Measurements from ENCODE around the gene PDHA1. TPM values are rescaled to one million over a fixed set of nuclear protein-coding genes. Genes with fewer than 3 reads are reported as not detected.
A peak's percentile ranks its signal among the peaks of the same experiment; 100 is the strongest.

Gene PDHA1
- total and polyA plus RNA-seq, 9 of the 15 experiments (the other 6 are each of a cell fraction or from before 2014, with no cell fraction given), result 352 to 882 (median 446) TPM

DNA sequence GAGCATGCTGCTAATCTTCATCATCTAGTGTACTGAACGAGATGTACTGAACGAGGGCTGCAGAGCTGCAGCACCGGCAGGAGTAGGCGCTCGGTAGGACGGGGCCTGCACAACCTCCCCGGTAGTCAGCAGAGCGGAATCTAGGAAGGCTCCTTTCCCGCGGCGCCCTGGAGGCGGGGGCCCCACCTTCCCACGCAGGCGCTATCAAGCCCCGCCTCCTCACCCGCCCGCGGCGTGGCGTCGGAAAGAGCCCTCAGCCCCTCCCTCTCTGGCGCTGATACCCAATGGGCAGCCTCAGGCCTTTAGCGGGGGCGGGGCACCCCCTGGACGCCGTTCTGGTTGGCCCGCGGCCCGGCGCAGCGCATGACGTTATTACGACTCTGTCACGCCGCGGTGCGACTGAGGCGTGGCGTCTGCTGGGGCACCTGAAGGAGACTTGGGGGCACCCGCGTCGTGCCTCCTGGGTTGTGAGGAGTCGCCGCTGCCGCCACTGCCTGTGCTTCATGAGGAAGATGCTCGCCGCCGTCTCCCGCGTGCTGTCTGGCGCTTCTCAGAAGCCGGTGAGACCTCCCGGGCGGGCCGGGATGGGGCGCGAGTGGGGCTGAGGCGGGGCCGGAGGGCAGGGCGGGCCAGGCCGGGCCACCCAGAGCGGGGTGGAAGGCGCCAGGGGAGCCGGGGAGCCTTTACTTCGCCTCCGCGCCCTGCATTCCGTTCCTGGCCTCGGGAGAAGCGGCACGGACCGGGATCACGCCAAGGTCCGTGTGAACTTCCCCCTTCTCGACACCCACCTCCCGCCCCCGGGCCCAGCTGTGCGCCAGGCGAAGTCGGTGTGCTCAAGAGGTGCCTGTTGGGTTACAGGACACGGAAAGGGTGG lies at the start of gene PDHA1 (continued):
- peak; percentile 73 for TF ChIP-seq RBM25 (IDR thresholded peaks at IDR 0.05; ENCODE audit: low read depth, low read length, severe bottlenecking)
- 0 out of 2 replicates have a peak, but pooled peaks have one; percentile 26 for TF ChIP-seq GABPB1 (CRISPR knock-in tag; IDR thresholded peaks at IDR 0.05)
- TF ChIP-seq CEBPB (tag; IDR thresholded peaks at IDR 0.05), result no peak
- peak; percentile 45; the same call in 1 of the 2 replicates for TF ChIP-seq LCOR (CRISPR knock-in tag; IDR thresholded peaks at IDR 0.05)
- TF ChIP-seq ZNF124 (CRISPR knock-in tag; IDR thresholded peaks at IDR 0.05), result no peak
- TF ChIP-seq CBX1 (IDR thresholded peaks at IDR 0.05; ENCODE audit: low read depth), result no peak
- no peak for TF ChIP-seq ZKSCAN3 (CRISPR knock-in tag; IDR thresholded peaks at IDR 0.05)
- TF ChIP-seq, protein P1, sequence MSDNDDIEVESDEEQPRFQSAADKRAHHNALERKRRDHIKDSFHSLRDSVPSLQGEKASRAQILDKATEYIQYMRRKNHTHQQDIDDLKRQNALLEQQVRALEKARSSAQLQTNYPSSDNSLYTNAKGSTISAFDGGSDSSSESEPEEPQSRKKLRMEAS (CRISPR knock-in tag; IDR thresholded peaks at IDR 0.05), result peak; percentile 46; the same call in 1 of the 2 replicates
- TF ChIP-seq, protein P2, sequence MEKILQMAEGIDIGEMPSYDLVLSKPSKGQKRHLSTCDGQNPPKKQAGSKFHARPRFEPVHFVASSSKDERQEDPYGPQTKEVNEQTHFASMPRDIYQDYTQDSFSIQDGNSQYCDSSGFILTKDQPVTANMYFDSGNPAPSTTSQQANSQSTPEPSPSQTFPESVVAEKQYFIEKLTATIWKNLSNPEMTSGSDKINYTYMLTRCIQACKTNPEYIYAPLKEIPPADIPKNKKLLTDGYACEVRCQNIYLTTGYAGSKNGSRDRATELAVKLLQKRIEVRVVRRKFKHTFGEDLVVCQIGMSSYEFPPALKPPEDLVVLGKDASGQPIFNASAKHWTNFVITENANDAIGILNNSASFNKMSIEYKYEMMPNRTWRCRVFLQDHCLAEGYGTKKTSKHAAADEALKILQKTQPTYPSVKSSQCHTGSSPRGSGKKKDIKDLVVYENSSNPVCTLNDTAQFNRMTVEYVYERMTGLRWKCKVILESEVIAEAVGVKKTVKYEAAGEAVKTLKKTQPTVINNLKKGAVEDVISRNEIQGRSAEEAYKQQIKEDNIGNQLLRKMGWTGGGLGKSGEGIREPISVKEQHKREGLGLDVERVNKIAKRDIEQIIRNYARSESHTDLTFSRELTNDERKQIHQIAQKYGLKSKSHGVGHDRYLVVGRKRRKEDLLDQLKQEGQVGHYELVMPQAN (IDR thresholded peaks at IDR 0.05; ENCODE audit: borderline replicate concordance), result peak; percentile 77; the same call in 1 of the 2 replicates
- TF ChIP-seq ZNF79 (CRISPR knock-in tag; IDR thresholded peaks at IDR 0.05; ENCODE audit: low read depth), result no peak
- TF ChIP-seq BRCA1 (IDR thresholded peaks at IDR 0.05), result no peak
- TF ChIP-seq BRCA1 (CRISPR knock-in tag; IDR thresholded peaks at IDR 0.05), result no peak
- TF ChIP-seq TFAM (CRISPR knock-in tag; conservative IDR thresholded peaks at IDR 0.05), result no peak
- TF ChIP-seq, protein P3, sequence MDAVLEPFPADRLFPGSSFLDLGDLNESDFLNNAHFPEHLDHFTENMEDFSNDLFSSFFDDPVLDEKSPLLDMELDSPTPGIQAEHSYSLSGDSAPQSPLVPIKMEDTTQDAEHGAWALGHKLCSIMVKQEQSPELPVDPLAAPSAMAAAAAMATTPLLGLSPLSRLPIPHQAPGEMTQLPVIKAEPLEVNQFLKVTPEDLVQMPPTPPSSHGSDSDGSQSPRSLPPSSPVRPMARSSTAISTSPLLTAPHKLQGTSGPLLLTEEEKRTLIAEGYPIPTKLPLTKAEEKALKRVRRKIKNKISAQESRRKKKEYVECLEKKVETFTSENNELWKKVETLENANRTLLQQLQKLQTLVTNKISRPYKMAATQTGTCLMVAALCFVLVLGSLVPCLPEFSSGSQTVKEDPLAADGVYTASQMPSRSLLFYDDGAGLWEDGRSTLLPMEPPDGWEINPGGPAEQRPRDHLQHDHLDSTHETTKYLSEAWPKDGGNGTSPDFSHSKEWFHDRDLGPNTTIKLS (IDR thresholded peaks at IDR 0.05; ENCODE audit: borderline replicate concordance, low read depth), result peak; percentile 79; the same call in 1 of the 2 replicates
- TF ChIP-seq CREM (IDR thresholded peaks at IDR 0.05; ENCODE audit: low read depth), result peak; percentile 99
- no peak for TF ChIP-seq ZNF764 (CRISPR knock-in tag; IDR thresholded peaks at IDR 0.05; ENCODE audit: low read depth)
- TF ChIP-seq ZNF212 (CRISPR knock-in tag; IDR thresholded peaks at IDR 0.05), result no peak
- TF ChIP-seq, protein P4, sequence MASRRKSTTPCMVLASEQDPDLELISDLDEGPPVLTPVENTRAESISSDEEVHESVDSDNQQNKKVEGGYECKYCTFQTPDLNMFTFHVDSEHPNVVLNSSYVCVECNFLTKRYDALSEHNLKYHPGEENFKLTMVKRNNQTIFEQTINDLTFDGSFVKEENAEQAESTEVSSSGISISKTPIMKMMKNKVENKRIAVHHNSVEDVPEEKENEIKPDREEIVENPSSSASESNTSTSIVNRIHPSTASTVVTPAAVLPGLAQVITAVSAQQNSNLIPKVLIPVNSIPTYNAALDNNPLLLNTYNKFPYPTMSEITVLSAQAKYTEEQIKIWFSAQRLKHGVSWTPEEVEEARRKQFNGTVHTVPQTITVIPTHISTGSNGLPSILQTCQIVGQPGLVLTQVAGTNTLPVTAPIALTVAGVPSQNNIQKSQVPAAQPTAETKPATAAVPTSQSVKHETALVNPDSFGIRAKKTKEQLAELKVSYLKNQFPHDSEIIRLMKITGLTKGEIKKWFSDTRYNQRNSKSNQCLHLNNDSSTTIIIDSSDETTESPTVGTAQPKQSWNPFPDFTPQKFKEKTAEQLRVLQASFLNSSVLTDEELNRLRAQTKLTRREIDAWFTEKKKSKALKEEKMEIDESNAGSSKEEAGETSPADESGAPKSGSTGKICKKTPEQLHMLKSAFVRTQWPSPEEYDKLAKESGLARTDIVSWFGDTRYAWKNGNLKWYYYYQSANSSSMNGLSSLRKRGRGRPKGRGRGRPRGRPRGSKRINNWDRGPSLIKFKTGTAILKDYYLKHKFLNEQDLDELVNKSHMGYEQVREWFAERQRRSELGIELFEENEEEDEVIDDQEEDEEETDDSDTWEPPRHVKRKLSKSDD (conservative IDR thresholded peaks at IDR 0.05; ENCODE audit: low read length), result no peak
- no peak for TF ChIP-seq FOXK1 (CRISPR knock-in tag; IDR thresholded peaks at IDR 0.05; ENCODE audit: borderline replicate concordance)
- TF ChIP-seq HDAC1 (IDR thresholded peaks at IDR 0.05), result peak in 1 of 2 experiments; percentile 81; a peak in 2 of 4 replicates

Measured in K562 (cell line).